ENCODE measurements around the gene TENM3.

- TF ChIP-seq ZFP37 (tag by site-specific recombination; IDR thresholded peaks at IDR 0.05) (no peak), CTCF (tag by site-specific recombination; IDR thresholded peaks at IDR 0.05) (no peak), REST (tag by site-specific recombination; IDR thresholded peaks at IDR 0.05) (no peak), ZBTB11 (tag by site-specific recombination; conservative IDR thresholded peaks at IDR 0.05; ENCODE audit: low read depth) (no peak), HOXA7 (CRISPR knock-in tag; IDR thresholded peaks at IDR 0.05; ENCODE audit: borderline replicate concordance) (no peak), ZNF292 (tag by site-specific recombination; IDR thresholded peaks at IDR 0.05; ENCODE audit: borderline replicate concordance, low read depth) (no peak), ZNF157 (tag by site-specific recombination; IDR thresholded peaks at IDR 0.05) (no peak)
Measured at GRCh38 chr4:182684796-182685195, 441.6 kb downstream of the TENM3 start.
